ENCODE measurements around the gene CALD1. TPM values are rescaled to one million over a fixed set of nuclear protein-coding genes. Genes with fewer than 3 reads are reported as not detected.

Gene CALD1, protein sequence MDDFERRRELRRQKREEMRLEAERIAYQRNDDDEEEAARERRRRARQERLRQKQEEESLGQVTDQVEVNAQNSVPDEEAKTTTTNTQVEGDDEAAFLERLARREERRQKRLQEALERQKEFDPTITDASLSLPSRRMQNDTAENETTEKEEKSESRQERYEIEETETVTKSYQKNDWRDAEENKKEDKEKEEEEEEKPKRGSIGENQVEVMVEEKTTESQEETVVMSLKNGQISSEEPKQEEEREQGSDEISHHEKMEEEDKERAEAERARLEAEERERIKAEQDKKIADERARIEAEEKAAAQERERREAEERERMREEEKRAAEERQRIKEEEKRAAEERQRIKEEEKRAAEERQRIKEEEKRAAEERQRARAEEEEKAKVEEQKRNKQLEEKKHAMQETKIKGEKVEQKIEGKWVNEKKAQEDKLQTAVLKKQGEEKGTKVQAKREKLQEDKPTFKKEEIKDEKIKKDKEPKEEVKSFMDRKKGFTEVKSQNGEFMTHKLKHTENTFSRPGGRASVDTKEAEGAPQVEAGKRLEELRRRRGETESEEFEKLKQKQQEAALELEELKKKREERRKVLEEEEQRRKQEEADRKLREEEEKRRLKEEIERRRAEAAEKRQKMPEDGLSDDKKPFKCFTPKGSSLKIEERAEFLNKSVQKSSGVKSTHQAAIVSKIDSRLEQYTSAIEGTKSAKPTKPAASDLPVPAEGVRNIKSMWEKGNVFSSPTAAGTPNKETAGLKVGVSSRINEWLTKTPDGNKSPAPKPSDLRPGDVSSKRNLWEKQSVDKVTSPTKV
- total RNA-seq = 100 to 1,000 TPM; 137 to 208 TPM
- 100 to 1,000 TPM; 220 to 248 (median 226) TPM for polyA plus RNA-seq (ENCODE audit: insufficient read length in 6 of 6)
- long read RNA-seq, donor 1, full-length matches to known transcripts = 22 of 196 reads
- long read RNA-seq, donor 1, partial matches to known transcripts = 151 of 196 reads
- long read RNA-seq, donor 1, other reads (novel, unspliced or antisense) = 23 of 196 reads
- long read RNA-seq, donor 2, full-length matches to known transcripts = 18 of 275 reads
- long read RNA-seq, donor 2, partial matches to known transcripts = 257 of 275 reads
- long read RNA-seq, donor 2, other reads (novel, unspliced or antisense) = 0 of 275 reads
- long read RNA-seq, donor 3, full-length matches to known transcripts = 27 of 101 reads
- long read RNA-seq, donor 3, partial matches to known transcripts = 64 of 101 reads
- long read RNA-seq, donor 3, other reads (novel, unspliced or antisense) = 10 of 101 reads
- long read RNA-seq, donor 4, partial matches to known transcripts = 305 of 340 reads
- long read RNA-seq, donor 4, other reads (novel, unspliced or antisense) = 32 of 340 reads
- long read RNA-seq, donor 5, full-length matches to known transcripts = 13 of 98 reads
- long read RNA-seq, donor 5, partial matches to known transcripts = 73 of 98 reads
- long read RNA-seq, donor 5, other reads (novel, unspliced or antisense) = 12 of 98 reads
- long read RNA-seq, donor 6, full-length matches to known transcripts = 15 of 119 reads
- long read RNA-seq, donor 6, partial matches to known transcripts = 104 of 119 reads
- long read RNA-seq, donor 6, other reads (novel, unspliced or antisense) = 0 of 119 reads
- long read RNA-seq, donor 7, full-length matches to known transcripts = 10 of 58 reads
- long read RNA-seq, donor 7, partial matches to known transcripts = 48 of 58 reads
- long read RNA-seq, donor 7, other reads (novel, unspliced or antisense) = 0 of 58 reads
- long read RNA-seq, donor 8, full-length matches to known transcripts = 30 of 117 reads
- long read RNA-seq, donor 8, partial matches to known transcripts = 87 of 117 reads
- long read RNA-seq, donor 8, other reads (novel, unspliced or antisense) = 0 of 117 reads
- long read RNA-seq, donor 9 = 0 reads
- long read RNA-seq, donor 10, partial matches to known transcripts = 216 of 228 reads
- long read RNA-seq, donor 10, other reads (novel, unspliced or antisense) = 12 of 228 reads
- long read RNA-seq, donor 11, full-length matches to known transcripts = 2 of 47 reads
- long read RNA-seq, donor 11, partial matches to known transcripts = 45 of 47 reads
- long read RNA-seq, donor 11, other reads (novel, unspliced or antisense) = 0 of 47 reads
- long read RNA-seq, donor 12, full-length matches to known transcripts = 22 of 111 reads
- long read RNA-seq, donor 12, partial matches to known transcripts = 89 of 111 reads
- long read RNA-seq, donor 12, other reads (novel, unspliced or antisense) = 0 of 111 reads

DNA sequence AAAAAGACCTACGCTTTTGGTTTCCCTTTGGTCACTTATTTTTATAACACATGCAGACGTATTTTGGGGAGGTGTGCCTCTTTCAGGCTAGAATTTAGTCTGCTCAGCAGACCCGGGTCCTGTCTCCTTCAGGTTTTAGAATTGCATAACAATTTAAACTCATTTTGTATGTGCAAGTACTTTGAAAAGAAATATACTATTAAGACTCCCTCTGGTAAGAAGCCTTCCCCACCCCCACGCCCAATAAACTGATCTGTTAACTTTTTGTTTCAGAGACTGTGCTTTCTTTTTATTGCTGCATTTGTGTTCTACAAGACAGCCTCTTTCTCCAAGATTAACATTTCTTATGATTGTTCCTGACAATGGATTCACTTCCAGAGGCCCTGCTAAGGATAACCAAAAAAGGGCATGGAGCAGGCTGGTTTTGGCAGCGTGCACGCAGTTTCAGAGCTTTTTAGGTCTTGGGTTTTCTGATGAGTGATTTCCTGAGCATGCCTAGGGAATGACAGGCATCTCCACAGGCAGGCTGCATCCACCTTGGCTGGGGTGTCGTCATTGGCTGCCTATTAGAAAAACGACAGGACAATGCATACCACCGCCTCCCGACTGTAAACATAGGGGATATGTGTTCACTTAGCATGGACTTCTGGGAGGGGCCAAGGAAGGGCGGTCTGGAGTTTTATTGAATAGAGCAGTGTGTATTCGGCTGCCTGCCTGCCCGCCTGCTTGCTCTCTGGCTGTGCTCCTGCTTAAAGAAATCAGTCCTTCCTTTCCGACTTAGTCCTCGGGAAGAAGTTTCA, at the start of gene CALD1:
TSS of gene CALD1 (plus strand) at position 694 of the 800 bp plus-strand sequence. CDS start 88,100 bp downstream, outside the sequence.
- peak within 1 kb of the TSS; percentile 35 to 44 for H3K4me3 ChIP-seq
- H3K27ac ChIP-seq = peak within 1 kb of the TSS; percentile 73 to 83
- peaks cover 0 to 11% of the 10 kb centered on the region in 2 donors for H3K27me3 ChIP-seq
- intact Hi-C loops (cut with DNase I) = no loop called here
- DNase-seq (peak in 3 of 4 donors; percentile 60 to 81 (median 72)), ATAC-seq (peak; percentile 91)
- H3K36me3 ChIP-seq = no peaks in the 10 kb centered on the region
- TF ChIP-seq, protein P1, sequence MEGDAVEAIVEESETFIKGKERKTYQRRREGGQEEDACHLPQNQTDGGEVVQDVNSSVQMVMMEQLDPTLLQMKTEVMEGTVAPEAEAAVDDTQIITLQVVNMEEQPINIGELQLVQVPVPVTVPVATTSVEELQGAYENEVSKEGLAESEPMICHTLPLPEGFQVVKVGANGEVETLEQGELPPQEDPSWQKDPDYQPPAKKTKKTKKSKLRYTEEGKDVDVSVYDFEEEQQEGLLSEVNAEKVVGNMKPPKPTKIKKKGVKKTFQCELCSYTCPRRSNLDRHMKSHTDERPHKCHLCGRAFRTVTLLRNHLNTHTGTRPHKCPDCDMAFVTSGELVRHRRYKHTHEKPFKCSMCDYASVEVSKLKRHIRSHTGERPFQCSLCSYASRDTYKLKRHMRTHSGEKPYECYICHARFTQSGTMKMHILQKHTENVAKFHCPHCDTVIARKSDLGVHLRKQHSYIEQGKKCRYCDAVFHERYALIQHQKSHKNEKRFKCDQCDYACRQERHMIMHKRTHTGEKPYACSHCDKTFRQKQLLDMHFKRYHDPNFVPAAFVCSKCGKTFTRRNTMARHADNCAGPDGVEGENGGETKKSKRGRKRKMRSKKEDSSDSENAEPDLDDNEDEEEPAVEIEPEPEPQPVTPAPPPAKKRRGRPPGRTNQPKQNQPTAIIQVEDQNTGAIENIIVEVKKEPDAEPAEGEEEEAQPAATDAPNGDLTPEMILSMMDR (IDR thresholded peaks at IDR 0.05) = no peak
- H3K9me3 ChIP-seq = no peaks in the 10 kb centered on the region
- peaks cover 6 to 21% of the 10 kb centered on the region in 2 donors for H3K4me1 ChIP-seq

DNA sequence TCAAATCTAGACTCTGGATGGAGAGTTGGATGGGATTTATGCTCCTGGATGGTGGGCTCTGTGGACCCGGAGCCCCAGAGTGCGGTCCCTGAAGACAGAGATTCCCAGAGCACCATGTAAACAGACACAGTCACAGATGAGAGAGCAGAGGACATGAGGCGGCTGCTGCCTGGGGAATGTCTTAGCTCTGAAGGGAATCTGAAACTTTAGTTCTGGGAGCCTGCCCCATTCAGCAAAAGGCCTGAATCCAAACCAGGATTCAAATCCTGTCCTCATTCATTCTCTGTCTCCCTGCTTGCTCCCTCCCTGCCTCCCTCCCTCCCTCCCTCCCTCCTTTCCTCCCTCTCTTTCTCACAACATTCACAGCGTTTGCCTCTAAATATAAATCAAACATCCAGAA, 49.5 kb upstream of the CALD1 start:
- Histone ChIP-seq H3K27ac (peak overlapping the region in 1 of 2 donors; percentile 69), H3K4me1 (no peaks in the 10 kb centered on the region), H3K27me3 (no peaks in the 10 kb centered on the region), H3K9me3 (no peaks in the 10 kb centered on the region), H3K36me3 (no peaks in the 10 kb centered on the region), H3K4me3 (no peak overlapping the region)
- intact Hi-C loops (cut with DNase I) = no loop called here
- ATAC-seq = no peak
- TF ChIP-seq, protein P1 (IDR thresholded peaks at IDR 0.05) = no peak
- no peak for DNase-seq

DNA sequence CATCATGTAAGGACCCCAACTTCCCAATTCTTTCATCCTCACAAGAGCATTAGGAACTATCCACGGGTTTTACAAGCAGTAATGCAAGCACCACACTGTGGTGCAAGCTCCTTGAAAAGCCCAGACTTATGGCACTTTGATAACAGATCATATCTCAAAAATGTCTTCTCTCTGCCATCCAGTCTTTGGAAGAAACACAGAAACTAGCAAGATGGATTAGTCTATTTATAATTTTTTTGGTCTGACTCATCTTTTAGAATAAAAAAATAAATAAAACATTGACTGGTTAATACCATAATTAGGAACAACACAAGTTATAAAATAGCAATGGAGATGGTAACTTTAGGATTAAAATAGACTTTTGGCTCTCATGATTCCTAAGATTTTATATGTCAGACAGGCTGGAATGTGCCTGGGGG, 49.0 kb upstream of the CALD1 start:
- H3K27ac ChIP-seq = peak overlapping the region in 1 of 2 donors; percentile 69
- H3K4me3 ChIP-seq = no peak overlapping the region
- H3K36me3 ChIP-seq = no peaks in the 10 kb centered on the region
- TF ChIP-seq, protein P1 (IDR thresholded peaks at IDR 0.05) = no peak
- no peaks in the 10 kb centered on the region for H3K9me3 ChIP-seq
- no peaks in the 10 kb centered on the region for H3K4me1 ChIP-seq
- intact Hi-C loops (cut with DNase I) = no loop called here
- no peak for DNase-seq
- ATAC-seq = no peak
- no peaks in the 10 kb centered on the region for H3K27me3 ChIP-seq

All from left lung (tissue), 14 donors.